HG02970 (cell line): ENCODE data around the gene IL11RA.
"Not testable (repeated sequence)": the region's sequence is repeated elsewhere in the genome, so short reads cannot be mapped to it uniquely, and the experiment has no call there.

ENCODE experiments used
- ATAC-seq: cut with Tn5 transposase; IDR thresholded peaks from one replicate; pipeline ENCODE4 v1.9.1; 2021; ENCODE audit warnings: mild to moderate bottlenecking, moderate library complexity, moderate number of reproducible peaks; ENCODE audit not compliant: unreplicated experiment, low FRiP score

The IL11RA gene

DNA sequence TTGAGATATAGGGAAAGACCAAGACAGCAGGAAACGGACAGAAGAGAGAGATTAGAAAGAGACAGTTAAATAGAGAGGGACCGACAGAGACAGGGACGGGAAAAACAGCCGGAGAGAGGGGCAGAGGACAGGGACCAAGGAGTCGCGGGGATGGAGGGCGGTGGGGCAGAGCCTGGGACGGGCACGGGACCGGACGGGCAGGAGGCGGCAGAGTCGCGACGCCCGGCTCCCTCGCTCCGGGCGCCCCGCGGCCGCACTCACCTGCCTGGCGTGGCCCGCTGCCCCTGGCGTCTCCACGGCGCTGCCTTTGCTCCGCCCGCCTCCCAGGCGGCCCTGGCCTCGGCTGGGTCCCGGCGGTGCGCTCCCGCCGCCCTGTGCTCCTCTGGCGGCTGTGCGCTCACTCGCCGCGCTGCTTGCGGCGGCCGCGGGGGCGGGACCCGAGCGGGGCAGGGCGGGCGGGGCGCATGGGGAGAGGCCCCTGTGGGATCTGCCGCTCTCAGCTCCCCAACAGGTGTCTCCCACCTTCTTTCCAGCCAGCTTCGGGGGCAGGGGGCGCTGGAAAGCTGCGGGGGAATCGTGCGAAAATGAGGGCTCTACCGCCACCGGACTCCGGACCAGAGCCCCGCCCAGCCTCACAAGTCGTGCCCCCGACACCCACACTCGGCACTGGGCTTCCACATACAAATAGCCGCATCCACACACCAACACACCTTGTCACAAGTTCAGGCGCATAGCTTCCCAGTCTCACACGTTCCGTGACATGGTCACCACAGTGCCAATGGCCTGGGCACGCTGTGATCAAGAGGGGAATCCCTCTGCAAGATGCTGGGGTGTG lies 23.1 kb upstream of the IL11RA start, which contains the start of gene ARID3C:
Gene ARID3C, minus strand, starts transcription at position 411 of the 835 bp plus-strand sequence. CDS start 1,052 bp downstream, outside the sequence.
- no peak for ATAC-seq

DNA sequence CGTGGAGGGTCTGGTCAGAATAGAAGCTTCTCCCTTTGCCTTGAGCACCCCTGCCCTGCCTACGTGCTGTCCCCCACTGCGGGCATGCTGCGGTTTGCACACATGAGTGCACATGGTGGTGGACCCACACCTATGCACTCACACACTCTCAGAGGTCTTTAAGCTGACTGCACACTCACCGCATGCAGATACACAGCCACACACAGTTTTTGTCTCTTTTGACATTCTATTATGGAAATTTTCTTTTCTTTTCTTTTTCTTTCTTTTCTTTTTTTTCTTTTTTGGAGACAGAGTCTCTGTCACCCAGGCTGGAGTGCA lies 22.5 kb upstream of the IL11RA start:
- no peak for ATAC-seq

DNA sequence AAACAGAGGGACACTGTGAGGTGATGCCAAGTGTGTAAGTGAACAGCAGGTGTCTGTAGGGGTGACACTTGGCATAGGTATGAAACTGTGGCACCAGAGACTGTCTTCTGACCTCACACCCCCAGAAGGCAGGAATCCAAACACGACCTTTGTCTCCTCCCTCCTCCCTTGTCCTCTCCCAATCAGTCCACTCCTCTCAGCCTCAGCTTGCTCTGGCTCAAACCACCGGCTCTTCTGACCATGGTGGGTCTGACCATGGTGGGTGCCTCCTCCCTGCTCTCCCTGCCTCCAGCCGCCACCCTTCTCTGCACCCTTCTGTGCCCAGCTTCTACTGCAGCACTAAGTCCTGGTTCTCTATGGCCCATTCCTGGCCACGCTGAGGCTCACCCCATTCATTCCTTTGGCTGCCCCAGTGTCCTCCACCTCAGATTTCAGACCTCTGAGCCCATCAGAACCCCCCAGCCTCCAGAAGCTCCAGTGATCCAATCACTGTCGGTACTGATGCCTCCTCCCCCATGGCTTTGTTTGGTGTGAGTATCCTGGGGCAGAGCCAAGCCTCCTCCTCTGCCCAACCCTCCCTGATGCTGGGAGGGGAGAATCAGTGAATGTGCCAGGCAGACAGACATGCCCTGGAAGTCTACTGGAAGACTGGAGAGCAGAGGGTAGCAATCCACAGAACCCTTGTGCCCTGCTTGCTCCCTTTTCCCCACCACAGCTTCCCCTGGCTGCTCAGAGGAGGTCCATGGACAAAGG lies 21.4 kb upstream of the IL11RA start:
- ATAC-seq, result no peak

DNA sequence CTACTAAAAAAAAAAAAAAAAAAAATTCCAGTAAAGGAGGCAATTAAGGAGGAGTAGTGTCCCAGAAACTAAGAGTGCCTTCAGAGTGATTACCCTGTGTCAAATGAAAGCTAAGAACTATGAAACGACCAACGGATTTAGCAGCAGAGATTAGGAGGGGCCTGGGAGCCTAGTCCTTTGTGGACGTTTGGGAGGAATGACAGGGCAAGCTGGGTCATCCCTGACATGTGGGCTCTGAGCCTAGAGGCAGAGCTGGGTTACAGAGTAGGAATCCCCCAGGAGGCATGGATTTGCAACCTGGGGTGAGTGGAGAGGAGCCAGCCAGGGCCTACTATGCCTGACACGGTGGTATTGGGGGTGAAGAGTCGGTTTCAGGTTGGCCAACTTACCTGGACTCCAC lies 18.8 kb upstream of the IL11RA start:
- no peak for ATAC-seq

DNA sequence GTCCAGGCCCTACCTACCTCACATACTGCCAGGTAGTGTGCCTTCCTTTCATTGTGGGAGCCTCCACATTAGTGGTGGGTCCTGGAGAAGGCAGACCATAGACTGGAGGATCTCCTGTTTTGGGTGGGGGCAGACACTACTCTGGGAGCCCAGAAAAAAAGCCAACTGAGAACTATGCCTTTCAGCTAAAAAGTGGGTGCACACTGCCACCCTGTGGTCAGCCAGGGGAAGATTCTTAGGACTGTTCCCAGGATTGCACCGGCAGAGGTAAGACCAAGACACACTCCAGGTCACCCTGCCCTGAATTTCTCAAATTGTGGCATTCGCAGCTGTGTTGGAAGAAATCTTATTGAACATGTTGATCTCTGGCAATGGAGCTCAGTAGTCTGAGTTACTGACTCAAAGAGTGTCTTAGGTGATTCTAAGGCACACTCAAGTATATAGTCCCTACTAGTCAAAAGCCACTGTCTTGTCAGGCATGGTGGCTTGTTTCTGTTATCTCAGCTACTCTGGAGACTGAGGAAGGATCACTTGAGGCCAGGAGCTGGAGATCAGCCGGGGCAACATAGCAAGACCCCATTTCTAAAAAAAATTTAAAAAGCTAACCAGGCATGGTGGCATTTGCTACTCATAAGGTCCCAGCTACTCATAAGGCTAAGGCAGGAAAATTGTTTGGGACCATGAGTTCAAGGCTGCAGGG lies 18.0 kb upstream of the IL11RA start:
- ATAC-seq, result no peak

DNA sequence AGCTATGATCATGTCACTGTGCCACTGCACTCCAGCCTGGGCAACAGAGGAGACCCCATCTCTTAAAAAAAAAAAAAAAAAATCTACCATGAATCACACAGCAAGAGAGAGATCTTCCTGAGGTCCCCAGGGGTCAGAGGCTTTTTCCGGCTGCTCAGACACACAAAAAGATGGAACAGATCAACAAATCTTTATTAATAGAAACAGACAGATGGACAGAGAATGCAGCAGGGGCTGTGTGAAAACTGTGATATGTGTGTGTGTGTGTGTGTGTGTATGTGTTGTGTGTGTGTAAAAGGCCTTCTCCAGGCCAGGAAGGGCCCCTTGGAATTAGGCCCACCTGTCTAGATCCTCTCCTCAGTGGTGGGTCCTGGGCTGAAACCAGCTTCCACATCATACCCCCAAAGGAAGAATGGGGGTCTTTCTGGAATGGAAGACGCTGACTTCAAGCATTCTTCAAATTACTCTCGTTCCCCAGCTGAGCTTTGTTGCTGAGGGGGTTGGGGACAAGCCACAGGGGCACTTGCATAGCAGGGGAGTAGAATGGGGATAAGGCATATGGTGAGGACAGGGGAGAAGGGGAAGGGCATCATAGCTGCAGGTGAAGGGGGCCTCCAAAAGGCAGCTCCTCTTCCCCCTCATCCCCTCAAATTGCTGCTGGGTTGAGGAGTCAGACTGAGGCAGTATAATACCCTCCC lies 17.3 kb upstream of the IL11RA start:
- ATAC-seq, result no peak

DNA sequence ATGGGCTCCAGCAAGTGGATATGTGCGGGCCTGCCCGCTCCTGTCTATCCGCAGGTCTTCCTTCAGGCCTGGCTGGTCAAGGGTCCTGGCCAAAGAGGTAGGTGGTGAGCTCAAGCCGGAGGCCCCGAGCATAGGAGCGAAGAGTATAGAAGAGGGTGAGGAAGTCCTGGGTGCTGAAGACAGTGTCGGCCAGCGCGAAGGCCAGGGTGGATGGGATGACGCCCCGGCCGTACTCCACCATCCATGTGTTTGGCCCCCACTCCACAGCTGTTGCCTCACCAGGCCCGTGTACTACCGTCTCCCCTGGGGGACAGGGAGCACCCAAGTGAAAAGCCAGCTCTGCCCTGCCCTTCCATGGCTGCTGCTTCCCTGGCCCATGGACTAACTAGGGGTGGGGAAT lies 16.4 kb upstream of the IL11RA start:
- no peak for ATAC-seq

DNA sequence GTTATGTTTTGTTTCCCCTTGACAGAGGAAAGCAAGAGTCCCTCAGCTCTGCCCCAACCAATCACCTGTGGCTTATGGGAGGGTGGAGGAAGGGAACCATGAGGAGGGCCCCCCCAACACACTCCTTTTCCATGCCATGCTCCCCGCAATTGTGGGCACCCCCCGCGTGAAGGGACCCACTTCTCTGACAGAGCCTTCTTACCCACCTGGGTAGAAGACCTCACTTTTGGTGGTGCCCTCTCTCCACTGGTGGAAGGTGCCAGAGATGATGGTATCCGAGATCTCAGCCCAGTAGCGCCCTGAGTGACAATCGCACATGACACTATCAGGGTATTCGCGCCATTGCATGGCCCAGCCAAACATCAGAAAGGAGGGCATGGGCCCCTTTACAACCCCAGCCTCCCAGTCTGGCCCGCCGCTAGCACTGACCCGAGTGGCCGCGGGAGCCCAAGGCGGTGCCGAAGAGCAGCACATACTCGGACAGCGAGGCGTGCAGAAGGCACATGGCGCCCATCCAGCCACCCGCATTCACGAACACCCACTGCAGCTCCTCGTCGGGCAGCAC lies 15.1 kb upstream of the IL11RA start:
- no peak for ATAC-seq

DNA sequence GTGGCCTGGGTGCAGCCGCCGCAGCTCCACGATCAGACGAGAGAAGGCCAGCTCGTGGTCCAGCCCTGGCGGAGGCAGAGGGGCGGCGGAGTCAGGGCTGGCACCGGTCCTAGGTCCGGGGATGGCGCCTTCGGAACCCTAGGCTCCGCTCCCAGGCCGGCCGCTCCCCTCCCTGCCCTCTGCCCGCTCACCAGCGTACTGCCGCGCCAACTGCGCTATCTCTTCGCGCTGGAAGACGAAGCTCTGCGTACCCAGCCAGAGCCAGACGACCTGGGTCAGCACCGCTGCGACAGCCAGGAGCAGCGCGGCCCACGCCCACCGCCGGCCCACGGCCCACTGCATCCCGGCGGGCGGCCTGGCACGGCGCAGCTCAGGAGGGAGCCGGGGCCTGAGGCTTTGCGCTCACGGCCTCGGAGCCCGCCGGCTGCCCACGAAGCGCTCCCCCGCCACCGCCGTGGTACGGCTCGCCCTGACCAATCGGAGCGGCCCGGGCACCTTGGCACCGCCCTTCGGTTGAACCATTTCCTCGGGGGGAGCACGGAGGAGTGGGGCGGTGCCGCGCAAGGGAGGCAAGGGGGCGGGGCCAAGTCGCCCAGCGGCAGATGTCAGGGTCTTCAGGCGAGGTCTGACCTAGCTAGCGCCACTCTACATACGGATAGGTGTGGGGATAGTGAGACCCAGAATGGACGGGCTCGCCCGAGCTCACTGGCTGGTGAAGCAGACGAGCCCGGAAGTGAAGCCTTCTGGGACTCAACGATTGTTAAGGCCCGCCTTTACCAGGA lies 14.4 kb upstream of the IL11RA start, which contains the start of gene SIGMAR1:
Gene SIGMAR1, minus strand, starts transcription at position 432 of the 782 bp plus-strand sequence. Its CDS starts 90 bp downstream, at position 342.
- ATAC-seq, result no peak

DNA sequence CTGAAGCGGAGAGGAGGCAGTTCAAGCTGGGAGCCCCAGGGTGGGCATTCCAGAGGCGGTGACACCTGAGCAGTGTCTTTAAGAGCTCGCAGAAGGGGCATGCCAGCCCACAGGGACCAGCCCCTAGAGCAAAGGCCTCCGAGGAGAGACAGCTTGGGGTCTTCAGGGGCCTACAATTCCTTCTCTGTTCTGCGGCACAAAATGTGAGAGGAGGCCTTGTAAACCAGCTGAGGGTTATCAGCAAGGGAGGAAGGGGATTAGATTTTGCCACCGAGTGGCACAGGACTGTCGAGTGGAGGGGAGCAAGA lies 13.9 kb upstream of the IL11RA start:
- no peak for ATAC-seq

DNA sequence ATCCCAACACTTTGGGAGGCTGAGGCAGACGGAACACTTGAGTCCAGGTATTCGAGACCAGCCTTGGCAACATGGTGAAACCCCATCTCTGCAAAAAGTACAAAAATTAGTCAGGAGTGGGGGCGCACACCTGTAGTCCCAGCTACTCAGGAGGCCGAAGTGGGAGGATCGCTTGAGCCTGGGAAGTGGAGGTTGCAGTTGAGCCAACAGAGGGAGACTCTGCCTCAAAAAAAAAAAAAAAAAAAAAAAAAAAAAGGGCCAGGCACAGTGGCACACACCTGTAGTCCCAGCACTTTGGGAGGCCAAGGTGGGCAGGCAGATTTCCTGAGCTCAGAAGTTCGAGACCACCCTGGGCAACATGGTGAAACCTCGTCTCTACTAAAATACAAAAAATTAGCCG lies 12.7 kb upstream of the IL11RA start:
- not testable (repeated sequence) for ATAC-seq

DNA sequence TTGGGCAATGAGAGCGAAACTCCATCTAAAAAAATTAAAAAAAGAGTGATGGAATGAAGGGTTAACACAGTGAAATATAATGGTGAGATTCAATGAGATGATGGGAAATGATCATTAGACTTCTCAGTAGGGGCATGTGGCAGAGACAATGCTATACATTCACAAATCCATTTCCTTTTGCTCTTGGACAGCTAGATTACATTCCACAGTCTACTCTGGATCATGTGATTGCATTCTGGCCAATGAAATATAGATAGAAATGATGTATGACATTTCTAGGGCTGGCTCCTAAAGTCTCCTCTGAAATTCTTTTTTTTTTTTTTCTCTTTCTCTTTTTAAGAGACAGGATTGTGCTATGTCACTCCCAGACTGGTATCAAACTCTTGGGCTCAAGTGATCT lies 9.3 kb upstream of the IL11RA start:
- ATAC-seq, result no peak

DNA sequence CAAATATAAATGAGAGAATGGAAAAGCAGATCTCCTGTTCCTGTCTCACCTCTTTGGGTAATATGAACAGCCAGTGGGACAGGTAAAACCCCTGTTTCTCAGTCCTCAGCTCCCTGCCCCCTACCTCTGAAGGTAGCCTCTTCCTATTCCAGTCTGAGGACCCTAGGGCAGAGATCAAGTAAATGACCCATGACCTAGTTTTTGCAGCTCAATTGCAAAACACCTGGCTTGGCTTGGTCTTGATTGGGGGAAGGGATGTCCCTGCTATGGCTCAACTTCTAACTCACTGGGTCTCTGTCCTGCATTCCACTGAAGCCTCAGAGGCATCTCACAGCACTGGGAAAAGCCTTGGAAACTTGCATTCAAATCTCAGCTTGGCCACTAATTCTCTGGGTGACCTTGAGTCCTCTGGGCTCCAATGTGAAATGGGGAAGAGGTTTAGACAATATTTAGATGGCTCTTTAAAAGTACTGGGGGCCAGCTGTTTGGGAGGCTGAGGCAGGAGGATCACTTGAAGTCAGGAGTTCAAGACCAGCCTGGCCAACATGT lies 7.1 kb upstream of the IL11RA start:
- no peak for ATAC-seq

DNA sequence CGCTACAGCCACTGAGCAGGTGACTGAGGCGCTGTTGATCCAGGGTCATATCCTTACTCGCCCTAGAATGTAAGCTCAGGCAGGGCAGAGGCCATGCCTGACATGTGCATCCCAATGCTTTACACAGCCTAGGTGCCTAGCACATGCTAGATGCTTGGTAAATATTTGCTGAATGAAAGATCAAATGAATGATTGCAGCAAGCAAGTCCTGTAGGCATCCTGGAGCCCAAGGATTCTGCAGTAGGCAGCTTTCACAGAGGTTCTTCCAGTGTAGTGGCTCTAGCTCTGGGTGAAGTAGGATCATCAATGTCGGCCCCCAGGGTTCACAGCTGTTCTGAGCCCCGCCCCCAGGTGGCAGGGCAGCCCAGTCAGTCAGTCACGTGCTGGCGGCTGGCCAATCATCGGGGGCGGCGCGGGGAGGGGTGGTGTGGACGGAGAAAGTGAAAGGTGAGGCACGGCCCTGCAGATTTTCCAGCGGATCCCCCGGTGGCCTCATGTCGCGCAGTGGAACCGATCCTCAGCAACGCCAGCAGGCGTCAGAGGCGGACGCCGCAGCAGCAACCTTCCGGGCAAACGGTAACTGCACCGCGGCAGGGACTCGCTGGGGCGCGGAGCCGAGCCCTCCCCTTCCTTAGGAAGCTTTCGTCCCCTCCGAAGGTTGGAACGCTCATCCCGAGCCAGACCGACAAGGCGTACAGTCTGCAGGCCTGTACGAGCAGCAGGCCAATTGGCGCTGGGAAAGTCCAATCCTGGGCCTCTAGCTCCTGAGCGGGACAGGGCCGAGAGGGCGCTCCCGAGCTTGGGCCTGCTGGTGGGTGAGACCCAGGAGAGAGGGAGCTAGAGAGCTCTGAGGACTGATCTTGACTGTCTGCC lies 5.5 kb upstream of the IL11RA start, which contains the start of gene GALT:
Gene GALT, plus strand, starts transcription at position 465 of the 873 bp plus-strand sequence. Its CDS starts 30 bp downstream, at position 495.
- peak; percentile 88 for ATAC-seq

DNA sequence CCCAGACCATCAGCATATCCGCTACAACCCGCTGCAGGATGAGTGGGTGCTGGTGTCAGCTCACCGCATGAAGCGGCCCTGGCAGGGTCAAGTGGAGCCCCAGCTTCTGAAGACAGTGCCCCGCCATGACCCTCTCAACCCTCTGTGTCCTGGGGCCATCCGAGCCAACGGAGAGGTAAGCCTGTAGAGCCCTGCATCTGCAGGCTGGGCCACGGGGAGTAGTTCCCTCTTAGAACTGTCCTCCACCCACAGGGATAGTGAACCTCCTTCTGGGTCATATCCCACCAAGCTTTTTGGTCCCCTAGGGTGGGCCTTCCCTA lies 4.9 kb upstream of the IL11RA start:
- ATAC-seq, result no peak

DNA sequence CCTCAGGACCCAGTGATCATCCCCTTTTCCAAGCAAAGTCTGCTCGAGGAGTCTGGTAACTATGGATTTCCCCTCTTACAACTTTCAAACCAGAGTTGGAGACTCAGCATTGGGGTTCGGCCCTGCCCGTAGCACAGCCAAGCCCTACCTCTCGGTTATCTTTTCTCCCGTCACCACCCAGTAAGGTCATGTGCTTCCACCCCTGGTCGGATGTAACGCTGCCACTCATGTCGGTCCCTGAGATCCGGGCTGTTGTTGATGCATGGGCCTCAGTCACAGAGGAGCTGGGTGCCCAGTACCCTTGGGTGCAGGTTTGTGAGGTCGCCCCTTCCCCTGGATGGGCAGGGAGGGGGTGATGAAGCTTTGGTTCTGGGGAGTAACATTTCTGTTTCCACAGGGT lies 4.3 kb upstream of the IL11RA start:
- ATAC-seq, result no peak

DNA sequence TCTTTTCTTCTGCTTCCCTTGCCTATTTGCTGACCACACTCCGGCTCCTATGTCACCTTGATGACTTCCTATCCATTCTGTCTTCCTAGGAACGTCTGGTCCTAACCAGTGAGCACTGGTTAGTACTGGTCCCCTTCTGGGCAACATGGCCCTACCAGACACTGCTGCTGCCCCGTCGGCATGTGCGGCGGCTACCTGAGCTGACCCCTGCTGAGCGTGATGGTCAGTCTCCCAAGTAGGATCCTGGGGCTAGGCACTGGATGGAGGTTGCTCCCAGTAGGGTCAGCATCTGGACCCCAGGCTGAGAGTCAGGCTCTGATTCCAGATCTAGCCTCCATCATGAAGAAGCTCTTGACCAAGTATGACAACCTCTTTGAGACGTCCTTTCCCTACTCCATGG lies 3.3 kb upstream of the IL11RA start:
- no peak for ATAC-seq

DNA sequence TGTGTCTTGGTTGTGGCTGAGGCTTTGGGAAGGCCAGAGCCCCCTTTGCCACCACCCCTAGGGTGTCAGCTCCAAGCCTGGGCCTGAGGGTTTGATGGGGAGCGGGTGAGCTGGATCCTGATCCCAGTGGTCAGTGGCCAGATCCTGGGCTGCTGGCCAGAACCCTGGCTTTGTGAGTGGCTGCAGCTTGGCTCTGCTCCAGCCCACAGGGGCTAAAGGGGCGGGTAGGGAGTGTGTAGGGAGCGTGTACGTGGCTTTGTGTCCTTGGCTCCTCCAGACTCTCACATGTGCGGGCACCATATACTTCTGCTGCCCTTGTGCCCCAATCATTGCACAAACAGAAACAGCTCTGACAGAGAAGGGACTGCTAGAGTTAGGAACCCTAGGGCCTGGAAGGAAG lies 1.2 kb upstream of the IL11RA start:
- ATAC-seq, result no peak
